Muscle layer of colon (tissue), 2 donors: ENCODE results near the gene ZNF672.
"Not testable (repeated sequence)": the region's sequence is repeated elsewhere in the genome, so short reads cannot be mapped to it uniquely, and the experiment has no call there.

Experiments
- H3K27ac ChIP-seq: one replicate; pipeline ENCODE4 v1.7.0; 2013; ENCODE audit warnings: low read depth, mild to moderate bottlenecking, low read length, moderate library complexity
- H3K27me3 ChIP-seq, 2 donors: one replicate each; pipeline ENCODE4 v1.7.0; 2013; ENCODE audit warnings: low read length in 2 of 2, mild to moderate bottlenecking in 2 of 2; ENCODE audit not compliant: insufficient read depth in 2 of 2, control insufficient read depth in 1 of 2
- H3K36me3 ChIP-seq: one replicate; pipeline ENCODE4 v1.7.0; 2013; ENCODE audit warnings: mild to moderate bottlenecking, low read length; ENCODE audit not compliant: insufficient read depth
- H3K4me1 ChIP-seq: one replicate; pipeline ENCODE4 v1.7.0; 2013; ENCODE audit warnings: mild to moderate bottlenecking, low read length; ENCODE audit not compliant: insufficient read depth
- H3K4me3 ChIP-seq, 2 donors: one replicate each; pipeline ENCODE4 v1.7.0; 2013; ENCODE audit warnings: low read length in 2 of 2, low read depth in 1 of 2, mild to moderate bottlenecking in 1 of 2, moderate library complexity in 1 of 2
- H3K9ac ChIP-seq: one replicate; pipeline ENCODE4 v1.7.0; 2013; ENCODE audit warnings: low read length
- H3K9me3 ChIP-seq: one replicate; pipeline ENCODE4 v1.7.0; 2013; ENCODE audit warnings: mild to moderate bottlenecking, low read length
- donor health status: abdominal sarcoma.
- donor health status: Adenocarcinoma of cecum.

Gene ZNF672

GRCh38 chr1:248885646-248886045 is 47.6 kb downstream of the ZNF672 start:
- no peaks in the 10 kb centered on the region for H3K36me3 ChIP-seq

DNA sequence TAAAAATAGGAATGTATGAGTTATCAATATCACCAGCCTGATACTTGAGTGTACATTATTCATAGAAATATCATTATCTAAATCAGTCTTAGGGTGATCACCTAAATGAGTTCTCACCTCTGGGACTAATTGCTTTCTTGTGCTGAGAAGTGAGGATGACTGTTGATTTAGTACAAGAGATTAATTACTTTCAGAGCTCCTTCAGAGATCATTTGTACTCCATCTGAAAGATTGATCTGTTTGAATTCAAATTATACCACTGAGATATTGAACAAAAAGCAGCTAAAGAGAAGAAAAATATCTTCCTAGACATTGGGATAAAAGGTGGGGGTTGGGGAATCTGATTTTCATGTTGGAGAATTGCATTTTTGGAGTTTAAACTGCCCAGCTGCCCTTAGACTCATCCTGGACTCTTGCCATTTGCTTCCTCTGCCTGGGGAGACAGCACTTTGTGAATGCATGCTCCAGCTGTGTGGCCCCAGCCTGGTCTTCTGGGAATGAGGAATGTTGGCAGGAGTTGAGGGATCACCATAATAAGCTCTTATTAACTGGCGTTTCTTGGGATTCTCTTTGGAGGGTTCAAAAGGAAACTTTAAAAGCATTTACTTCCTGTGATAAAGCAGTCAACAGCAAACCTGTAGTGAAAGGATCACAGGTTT is 48.3 kb downstream of the ZNF672 start:
- H3K36me3 ChIP-seq = no peaks in the 10 kb centered on the region
- no peaks in the 10 kb centered on the region for H3K9me3 ChIP-seq
- H3K4me3 ChIP-seq = no peak overlapping the region
- H3K4me1 ChIP-seq = no peaks in the 10 kb centered on the region
- no peak overlapping the region for H3K27ac ChIP-seq
- no peaks in the 10 kb centered on the region for H3K27me3 ChIP-seq
- no peak overlapping the region for H3K9ac ChIP-seq

More at GRCh38 chr1:248885646-248886045, 47.6 kb downstream of the ZNF672 start:
- H3K9ac ChIP-seq = no peak overlapping the region
- H3K4me3 ChIP-seq = no peak overlapping the region
- H3K4me1 ChIP-seq = no peaks in the 10 kb centered on the region
- no peak overlapping the region for H3K27ac ChIP-seq
- H3K27me3 ChIP-seq = no peaks in the 10 kb centered on the region
- no peaks in the 10 kb centered on the region for H3K9me3 ChIP-seq

DNA sequence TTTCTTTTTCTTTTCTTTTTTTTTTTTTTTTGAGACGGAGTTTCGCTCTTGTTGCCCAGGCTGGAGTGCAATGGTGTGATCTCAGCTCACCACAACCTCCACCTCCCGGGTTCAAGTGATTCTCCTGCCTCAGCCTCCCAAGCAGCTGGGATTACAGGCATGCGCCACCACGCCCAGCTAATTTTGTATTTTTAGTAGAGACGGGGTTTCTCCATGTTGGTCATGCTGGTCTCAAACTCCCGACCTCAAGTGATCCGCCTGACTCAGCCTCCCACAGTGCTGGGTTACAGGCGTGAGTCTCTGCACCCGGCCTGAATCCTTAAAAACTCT is 51.9 kb downstream of the ZNF672 start:
- H3K9me3 ChIP-seq, H3K36me3 ChIP-seq, H3K4me3 ChIP-seq, H3K27ac ChIP-seq, H3K9ac ChIP-seq, H3K4me1 ChIP-seq, H3K27me3 ChIP-seq: not testable (repeated sequence)

- Histone ChIP-seq H3K27ac (no peak overlapping the region), H3K9me3 (no peaks in the 10 kb centered on the region), H3K36me3 (no peaks in the 10 kb centered on the region), H3K27me3 (no peaks in the 10 kb centered on the region), H3K4me3 (no peak overlapping the region), H3K4me1 (no peaks in the 10 kb centered on the region), H3K9ac (no peak overlapping the region)
These were observed 52.8 kb downstream of the ZNF672 start for GRCh38 chr1:248890549-248891498.

GRCh38 chr1:248891758-248892157 is 53.7 kb downstream of the ZNF672 start:
- no peak overlapping the region for H3K27ac ChIP-seq
- no peak overlapping the region for H3K4me3 ChIP-seq
- H3K4me1 ChIP-seq = no peaks in the 10 kb centered on the region
- H3K9me3 ChIP-seq = no peaks in the 10 kb centered on the region
- no peaks in the 10 kb centered on the region for H3K27me3 ChIP-seq
- H3K9ac ChIP-seq = no peak overlapping the region
- no peaks in the 10 kb centered on the region for H3K36me3 ChIP-seq

DNA sequence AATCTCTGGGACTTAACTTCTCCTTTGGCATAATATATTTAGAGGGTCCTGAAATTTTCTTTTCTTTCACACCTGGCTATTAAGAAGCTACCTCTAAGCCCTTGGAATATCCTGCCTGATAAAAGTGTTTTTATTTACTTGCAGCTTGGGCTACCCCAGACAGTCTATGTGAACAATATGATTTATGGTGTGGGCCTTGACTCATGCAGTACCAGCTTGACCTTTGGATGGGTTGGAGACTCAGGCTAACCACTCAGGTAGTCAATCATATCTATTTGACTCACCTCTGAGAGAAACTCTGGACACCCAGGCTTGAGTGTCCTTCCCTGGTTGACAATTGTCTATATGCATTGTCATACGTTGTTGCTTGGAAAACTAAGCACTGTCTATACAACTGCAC is 54.6 kb downstream of the ZNF672 start:
- Histone ChIP-seq H3K4me3 (no peak overlapping the region), H3K9ac (no peak overlapping the region), H3K9me3 (no peaks in the 10 kb centered on the region)

DNA sequence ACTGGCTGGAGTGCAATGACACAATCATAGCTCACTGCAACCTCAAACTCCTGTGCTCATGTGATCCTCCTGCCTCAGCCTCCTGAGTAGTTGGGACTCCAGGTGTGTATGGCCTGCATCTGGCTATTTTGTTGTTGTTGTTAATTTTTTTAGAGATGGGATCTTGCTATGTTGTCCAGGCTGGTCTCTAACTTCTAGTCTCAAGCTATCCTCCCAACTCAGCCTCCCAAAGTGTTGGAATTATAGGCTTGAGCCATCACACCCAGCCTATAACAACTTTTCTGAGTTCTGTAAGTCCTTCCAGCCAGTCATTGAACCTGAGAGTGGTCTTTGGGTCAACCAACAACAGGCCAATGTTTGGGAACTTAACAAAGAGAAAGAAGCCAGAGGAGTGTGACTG is 56.8 kb downstream of the ZNF672 start:
- Histone ChIP-seq H3K4me3 (no peak overlapping the region), H3K27me3 (no peaks in the 10 kb centered on the region), H3K27ac (no peak overlapping the region), H3K36me3 (no peaks in the 10 kb centered on the region), H3K9ac (no peak overlapping the region), H3K4me1 (no peaks in the 10 kb centered on the region), H3K9me3 (no peaks in the 10 kb centered on the region)

More for the DNA sequence above, 54.6 kb downstream of the ZNF672 start:
- no peak overlapping the region for H3K27ac ChIP-seq
- no peaks in the 10 kb centered on the region for H3K4me1 ChIP-seq
- H3K27me3 ChIP-seq = no peaks in the 10 kb centered on the region
- H3K36me3 ChIP-seq = no peaks in the 10 kb centered on the region

- H3K4me1 ChIP-seq = no peaks in the 10 kb centered on the region
- H3K9me3 ChIP-seq = no peaks in the 10 kb centered on the region
- no peaks in the 10 kb centered on the region for H3K27me3 ChIP-seq
- no peak overlapping the region for H3K9ac ChIP-seq
- H3K27ac ChIP-seq = no peak overlapping the region
- H3K4me3 ChIP-seq = no peak overlapping the region
- H3K36me3 ChIP-seq = no peaks in the 10 kb centered on the region
These were observed 59.7 kb downstream of the ZNF672 start for GRCh38 chr1:248897412-248898337.
